Measurements from ENCODE around the gene DDR2. TPM values are rescaled to one million over a fixed set of nuclear protein-coding genes. Genes with fewer than 3 reads are reported as not detected.

The DDR2 gene
- total RNA-seq, 1 experiment from 2014 or later = 4.9 TPM

DNA sequence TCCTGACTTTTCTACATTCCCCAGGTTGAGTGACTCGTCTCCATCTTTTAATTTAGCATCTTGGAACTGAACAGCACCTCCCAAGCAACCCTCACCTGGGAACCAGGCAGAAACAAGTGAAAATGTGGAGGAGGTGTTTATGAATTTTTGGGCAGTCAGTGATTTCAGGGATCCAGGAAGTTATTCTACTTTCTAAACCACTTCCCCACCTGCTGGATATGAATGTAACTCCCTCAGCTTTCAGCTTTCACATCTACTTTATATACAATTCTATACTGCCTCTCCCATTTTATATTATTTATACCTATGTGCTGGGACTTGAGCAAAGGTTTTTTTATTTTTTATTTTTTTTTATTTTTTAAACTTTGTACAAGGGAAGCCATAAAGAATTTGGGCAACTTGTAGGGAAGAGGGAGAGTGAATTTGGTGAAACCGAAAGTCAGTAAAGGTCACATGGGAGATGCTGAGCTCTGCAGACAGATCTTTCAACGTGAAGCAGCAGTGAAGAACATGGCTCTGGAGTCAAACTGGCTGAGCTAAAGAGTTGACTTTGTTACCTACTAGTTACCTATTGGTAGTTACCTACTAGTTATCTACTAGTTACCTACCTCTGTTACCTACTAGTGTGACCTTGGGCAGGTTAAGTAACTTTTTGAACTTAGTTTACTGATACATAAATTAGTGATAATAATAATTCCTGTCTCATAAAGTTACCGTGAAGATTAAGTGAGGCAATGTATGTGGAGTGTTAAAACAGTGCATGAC, 45.5 kb downstream of the DDR2 start:
- Mint-ChIP-seq H3K9me3 (ENCODE audit: unreplicated experiment) (no peaks in the 10 kb centered on the region), H3K27me3 (ENCODE audit: insufficient read depth, unreplicated experiment) (no peaks in the 10 kb centered on the region), H3K4me1 (ENCODE audit: insufficient read depth, unreplicated experiment) (peaks cover 53% of the 10 kb centered on the region), H3K27ac (ENCODE audit: low read depth, unreplicated experiment) (peak overlapping the region; percentile 89), H3K36me3 (ENCODE audit: insufficient read depth, unreplicated experiment) (no peaks in the 10 kb centered on the region), H3K4me3 (ENCODE audit: unreplicated experiment) (no peak overlapping the region)
- ChIA-PET CTCF (interaction anchor here (0.5 to 5.8 kb wide), 12 partner anchors 8 to 620 kb away, joined by 3 to 37 read pairs (median 4); no protein-coding TSS in a partner anchor), POLR2A (interaction anchor here (1.1 to 6.2 kb wide), 5 partner anchors 15 to 129 kb away, joined by 3 to 99 read pairs (median 5); no protein-coding TSS in a partner anchor)
- intact Hi-C loops (cut with micrococcal nuclease) = no loop called here
- DNase-seq (ENCODE audit: unreplicated experiment) = no peak
- TF ChIP-seq CTCF (IDR thresholded peaks at IDR 0.05; ENCODE audit: unreplicated experiment) = no peak
- BruUV-seq (replicated peaks) = no TSS peak

GRCh38 chr1:162678439-162678838, 46.2 kb downstream of the DDR2 start:
- no peaks in the 10 kb centered on the region for H3K9me3 Mint-ChIP-seq (ENCODE audit: unreplicated experiment)
- H3K36me3 Mint-ChIP-seq (ENCODE audit: insufficient read depth, unreplicated experiment) = no peaks in the 10 kb centered on the region
- no TSS peak for BruUV-seq (replicated peaks)
- peaks cover 48% of the 10 kb centered on the region for H3K4me1 Mint-ChIP-seq (ENCODE audit: insufficient read depth, unreplicated experiment)
- H3K27ac Mint-ChIP-seq (ENCODE audit: low read depth, unreplicated experiment) = peak overlapping the region; percentile 89
- TF ChIP-seq CTCF (IDR thresholded peaks at IDR 0.05; ENCODE audit: unreplicated experiment) = no peak
- ChIA-PET CTCF (interaction anchor here (0.5 to 5.8 kb wide), 13 partner anchors 7 to 620 kb away, joined by 3 to 37 read pairs (median 4); no protein-coding TSS in a partner anchor), POLR2A (interaction anchor here (0.8 to 6.2 kb wide), 4 partner anchors 14 to 73 kb away, joined by 3 to 99 read pairs (median 4); no protein-coding TSS in a partner anchor)
- intact Hi-C loops (cut with micrococcal nuclease) = no loop called here
- H3K4me3 Mint-ChIP-seq (ENCODE audit: unreplicated experiment) = peak overlapping the region; percentile 51
- peak; percentile 94 for DNase-seq (ENCODE audit: unreplicated experiment)
- no peaks in the 10 kb centered on the region for H3K27me3 Mint-ChIP-seq (ENCODE audit: insufficient read depth, unreplicated experiment)

DNA sequence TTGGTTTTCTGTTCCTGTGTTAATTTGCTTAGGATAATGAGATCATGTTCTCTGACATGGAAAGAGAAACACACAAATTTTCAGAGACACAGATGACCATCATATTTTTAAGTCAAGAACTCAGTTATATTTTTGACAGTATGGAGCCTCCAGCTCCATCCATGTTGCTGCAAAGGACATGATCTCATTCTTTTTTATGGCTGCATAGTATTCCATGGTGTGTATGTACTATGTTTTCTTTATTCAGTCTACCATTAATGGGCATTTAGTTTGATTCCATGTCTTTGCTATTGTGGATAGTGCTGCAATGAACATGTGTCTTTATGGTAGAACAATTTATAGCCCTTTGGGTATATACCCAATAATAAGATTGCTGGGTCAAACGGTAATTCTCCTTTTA, 47.0 kb downstream of the DDR2 start:
- Mint-ChIP-seq H3K4me3 (ENCODE audit: unreplicated experiment) (peak overlapping the region; percentile 51), H3K36me3 (ENCODE audit: insufficient read depth, unreplicated experiment) (no peaks in the 10 kb centered on the region), H3K27ac (ENCODE audit: low read depth, unreplicated experiment) (peak overlapping the region; percentile 89), H3K9me3 (ENCODE audit: unreplicated experiment) (no peaks in the 10 kb centered on the region), H3K4me1 (ENCODE audit: insufficient read depth, unreplicated experiment) (peaks cover 39% of the 10 kb centered on the region), H3K27me3 (ENCODE audit: insufficient read depth, unreplicated experiment) (no peaks in the 10 kb centered on the region)
- CTCF ChIA-PET = interaction anchor here (1.1 to 5.8 kb wide), 3 partner anchors 9 to 121 kb away, joined by 3 to 37 read pairs (median 11); no protein-coding TSS in a partner anchor
- no TSS peak for BruUV-seq (replicated peaks)
- intact Hi-C loops (cut with micrococcal nuclease) = no loop called here
- POLR2A ChIA-PET = interaction anchor here (1.1 to 6.2 kb wide), 2 partner anchors 13 to 20 kb away, joined by 3 to 99 read pairs; no protein-coding TSS in a partner anchor
- TF ChIP-seq CTCF (IDR thresholded peaks at IDR 0.05; ENCODE audit: unreplicated experiment) = no peak
- no peak for DNase-seq (ENCODE audit: unreplicated experiment)

GRCh38 chr1:162680419-162681121, 48.3 kb downstream of the DDR2 start:
- Mint-ChIP-seq H3K27me3 (ENCODE audit: insufficient read depth, unreplicated experiment) (no peaks in the 10 kb centered on the region), H3K9me3 (ENCODE audit: unreplicated experiment) (no peaks in the 10 kb centered on the region), H3K36me3 (ENCODE audit: insufficient read depth, unreplicated experiment) (no peaks in the 10 kb centered on the region), H3K4me3 (ENCODE audit: unreplicated experiment) (no peak overlapping the region), H3K4me1 (ENCODE audit: insufficient read depth, unreplicated experiment) (peaks cover 35% of the 10 kb centered on the region), H3K27ac (ENCODE audit: low read depth, unreplicated experiment) (no peak overlapping the region)
- BruUV-seq (replicated peaks) = no TSS peak
- DNase-seq (ENCODE audit: unreplicated experiment) = no peak
- CTCF ChIA-PET = interaction anchor here (0.6 to 5.8 kb wide), 4 partner anchors 10 to 542 kb away, joined by 3 to 37 read pairs (median 4); no protein-coding TSS in a partner anchor
- intact Hi-C loops (cut with micrococcal nuclease) = no loop called here
- POLR2A ChIA-PET = interaction anchor here (1.1 to 6.2 kb wide), 2 partner anchors 12 to 19 kb away, joined by 3 to 99 read pairs; no protein-coding TSS in a partner anchor
- TF ChIP-seq CTCF (IDR thresholded peaks at IDR 0.05; ENCODE audit: unreplicated experiment) = no peak
